D721Med (cell line): ENCODE results near the gene TRPV2.

Source experiments
- DNase-seq: peaks from one replicate; pipeline ENCODE4 v3.0.0; 2011; ENCODE audit warnings: low spot score; ENCODE audit not compliant: insufficient read length
- FAIRE-seq: peaks from 2 replicates; lab custom pipeline; 2011; peaks lifted over from hg19 to GRCh38; lab: Jason Lieb, UNC
- TF ChIP-seq, protein P1 (sequence below): IDR thresholded peaks from 2 replicates; pipeline ENCODE4 v1.5.1; 2012; ENCODE audit warnings: mild to moderate bottlenecking, control low read depth; ENCODE audit not compliant: insufficient read depth; ENCODE audit errors: missing control alignments

Gene TRPV2

GRCh38 chr17:16455997-16456741, 40.8 kb downstream of the TRPV2 start:
- TF ChIP-seq, protein P1, sequence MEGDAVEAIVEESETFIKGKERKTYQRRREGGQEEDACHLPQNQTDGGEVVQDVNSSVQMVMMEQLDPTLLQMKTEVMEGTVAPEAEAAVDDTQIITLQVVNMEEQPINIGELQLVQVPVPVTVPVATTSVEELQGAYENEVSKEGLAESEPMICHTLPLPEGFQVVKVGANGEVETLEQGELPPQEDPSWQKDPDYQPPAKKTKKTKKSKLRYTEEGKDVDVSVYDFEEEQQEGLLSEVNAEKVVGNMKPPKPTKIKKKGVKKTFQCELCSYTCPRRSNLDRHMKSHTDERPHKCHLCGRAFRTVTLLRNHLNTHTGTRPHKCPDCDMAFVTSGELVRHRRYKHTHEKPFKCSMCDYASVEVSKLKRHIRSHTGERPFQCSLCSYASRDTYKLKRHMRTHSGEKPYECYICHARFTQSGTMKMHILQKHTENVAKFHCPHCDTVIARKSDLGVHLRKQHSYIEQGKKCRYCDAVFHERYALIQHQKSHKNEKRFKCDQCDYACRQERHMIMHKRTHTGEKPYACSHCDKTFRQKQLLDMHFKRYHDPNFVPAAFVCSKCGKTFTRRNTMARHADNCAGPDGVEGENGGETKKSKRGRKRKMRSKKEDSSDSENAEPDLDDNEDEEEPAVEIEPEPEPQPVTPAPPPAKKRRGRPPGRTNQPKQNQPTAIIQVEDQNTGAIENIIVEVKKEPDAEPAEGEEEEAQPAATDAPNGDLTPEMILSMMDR: no peak
- FAIRE-seq: no peak
- no peak for DNase-seq

GRCh38 chr17:16456742-16457316, 41.5 kb downstream of the TRPV2 start:
- TF ChIP-seq, protein P1: no peak
- DNase-seq (no peak), FAIRE-seq (no peak)

GRCh38 chr17:16459271-16459670, 43.9 kb downstream of the TRPV2 start:
- FAIRE-seq: no peak
- TF ChIP-seq, protein P1: no peak
- DNase-seq: no peak

DNA sequence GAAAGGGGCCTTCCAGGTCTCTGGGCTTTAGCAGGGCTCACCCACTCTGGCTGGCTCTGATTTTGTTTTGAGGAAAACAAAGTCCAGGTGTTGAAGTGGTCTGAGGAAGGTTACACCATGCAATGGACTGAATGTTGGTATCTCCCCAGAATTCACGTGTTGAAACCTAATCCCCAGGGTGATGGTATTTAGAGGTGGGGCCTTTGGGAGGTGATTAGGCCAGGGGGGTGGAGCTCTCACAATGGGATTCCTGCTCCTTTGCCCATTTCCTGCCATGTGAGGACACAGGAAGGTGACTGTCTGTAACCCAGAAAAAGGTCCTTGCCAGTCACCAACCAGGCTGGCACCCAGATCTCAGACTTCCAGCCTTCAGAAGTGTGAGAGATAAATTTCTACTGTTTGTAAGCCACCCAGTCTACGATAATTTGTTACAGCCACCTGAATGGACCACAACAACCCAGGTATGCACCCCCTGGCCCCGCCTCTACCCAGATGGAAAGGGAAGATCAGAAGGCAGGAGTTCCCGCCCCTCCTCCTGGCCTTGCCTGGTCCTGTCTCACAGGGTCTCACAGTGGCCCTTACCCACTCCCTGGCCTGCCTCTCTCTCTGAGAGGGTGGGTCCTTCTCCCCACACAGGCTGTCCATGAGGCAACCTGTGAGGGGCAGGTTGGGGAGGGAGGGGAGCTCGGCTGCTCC, 44.6 kb downstream of the TRPV2 start:
- no peak for DNase-seq
- FAIRE-seq: no peak
- TF ChIP-seq, protein P1: no peak

DNA sequence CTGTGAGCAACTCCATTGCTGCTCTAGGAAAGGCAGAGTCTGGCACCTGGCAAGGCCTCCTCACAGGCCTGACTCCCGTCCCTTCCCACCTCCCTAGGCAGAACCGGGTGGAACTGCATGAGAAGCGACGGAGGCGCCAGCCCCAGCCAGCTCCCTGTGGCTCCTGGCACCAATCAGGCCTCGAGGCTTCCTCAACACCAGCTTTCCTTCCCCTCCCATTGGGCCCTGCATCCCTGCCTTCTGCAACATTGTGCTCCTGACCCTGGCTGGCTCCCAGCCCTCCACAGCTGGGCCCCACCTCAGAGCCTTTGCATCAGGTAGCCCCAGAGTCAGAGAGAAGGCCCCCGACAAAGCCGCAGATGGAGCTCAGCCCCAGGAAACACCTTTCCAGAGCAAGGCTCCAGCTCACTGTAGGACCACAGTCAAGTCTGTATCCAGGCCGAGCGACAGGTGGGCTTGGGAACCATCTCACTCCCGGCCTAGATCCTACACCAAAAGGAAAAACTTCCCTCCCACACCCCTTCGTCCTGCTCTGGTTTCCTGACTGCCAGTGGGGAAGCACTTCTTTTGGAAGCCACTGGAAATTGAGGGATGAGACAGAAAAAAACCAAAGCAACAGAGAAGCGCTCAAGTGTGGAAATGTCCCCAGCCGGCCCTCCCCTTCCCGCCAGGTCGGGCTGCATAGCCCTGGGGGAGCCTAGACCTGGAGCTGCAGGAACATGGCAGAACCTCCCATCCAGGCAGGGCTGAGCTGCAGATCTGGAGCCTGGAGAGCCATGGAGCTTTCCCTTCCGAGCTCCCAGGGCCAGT, 45.6 kb downstream of the TRPV2 start:
- DNase-seq (no peak), FAIRE-seq (no peak)
- TF ChIP-seq, protein P1: no peak

DNA sequence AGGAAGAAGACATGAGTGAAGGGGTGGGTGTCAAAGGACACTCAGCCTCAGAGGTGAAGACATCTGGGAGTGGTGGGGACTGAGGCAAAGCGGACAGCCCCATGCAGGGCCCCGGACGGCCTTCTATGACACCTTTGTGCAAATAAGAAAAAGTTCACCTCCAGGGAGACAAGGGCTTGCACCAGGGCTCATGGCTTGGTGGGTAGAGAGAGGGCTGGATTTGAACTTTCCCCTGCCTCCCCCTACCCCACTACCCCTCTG, 46.2 kb downstream of the TRPV2 start:
- DNase-seq (no peak), FAIRE-seq (no peak)
- TF ChIP-seq, protein P1: no peak
